Smooth muscle cell (in vitro differentiated cells): ENCODE data around the gene KRT14. TPM values are rescaled to one million over a fixed set of nuclear protein-coding genes. Genes with fewer than 3 reads are reported as not detected.
"Not testable (repeated sequence)": the region's sequence is repeated elsewhere in the genome, so short reads cannot be mapped to it uniquely, and the experiment has no call there.

Experiments used
- DNase-seq: peaks from one replicate; lab custom pipeline; 2025; ENCODE audit not compliant: unreplicated experiment; lab: John Stamatoyannopoulos, UW
- H2AFZ ChIP-seq: fragments of 200-600 bp; sonication (generic); 2 replicates; pipeline ENCODE4 v1.6.0; 2016; ENCODE audit warnings: antibody characterized with exemption, low read depth, mild to moderate bottlenecking
- H3F3A ChIP-seq: fragments of 200-600 bp; sonication (generic); 2 replicates; pipeline ENCODE4 v1.6.0; 2017; ENCODE audit warnings: antibody characterized with exemption, low read depth
- H3K27ac ChIP-seq: fragments of 200-600 bp; sonication (generic); 2 replicates; pipeline ENCODE4 v1.5.1; 2016; ENCODE audit warnings: low read depth, mild to moderate bottlenecking
- H3K27me3 ChIP-seq: fragments of 200-600 bp; sonication (generic); 2 replicates; pipeline ENCODE4 v1.6.1; 2016; ENCODE audit warnings: low read depth, mild to moderate bottlenecking
- H3K36me3 ChIP-seq: fragments of 200-600 bp; sonication (generic); 2 replicates; pipeline ENCODE4 v1.5.1; 2016; ENCODE audit warnings: low read depth
- H3K4me1 ChIP-seq: fragments of 200-600 bp; sonication (generic); 2 replicates; pipeline ENCODE4 v1.5.1; 2016; ENCODE audit warnings: low read depth
- H3K4me2 ChIP-seq: fragments of 200-600 bp; sonication (generic); 2 replicates; pipeline ENCODE4 v1.6.0; 2016; ENCODE audit warnings: mild to moderate bottlenecking
- H3K4me3 ChIP-seq: fragments of 200-600 bp; sonication (generic); 2 replicates; pipeline ENCODE4 v1.5.1; 2016; ENCODE audit warnings: mild to moderate bottlenecking
- H3K79me2 ChIP-seq: fragments of 200-600 bp; sonication (generic); 2 replicates; pipeline ENCODE4 v1.6.0; 2016; ENCODE audit warnings: low read depth, mild to moderate bottlenecking
- H3K9ac ChIP-seq: fragments of 200-600 bp; sonication (generic); 2 replicates; pipeline ENCODE4 v1.6.0; 2016; ENCODE audit warnings: low read depth
- H3K9me3 ChIP-seq: fragments of 200-600 bp; sonication (generic); replicated peaks from 2 replicates; pipeline ENCODE4 v1.5.1; 2016; ENCODE audit warnings: low read depth
- H4K20me1 ChIP-seq: fragments of 200-600 bp; sonication (generic); 2 replicates; pipeline ENCODE4 v1.6.0; 2016; ENCODE audit warnings: low read depth
- WGBS: methylation state at CpG from one replicate; pipeline ENCODE4 v1.1.7; 2016; ENCODE audit warnings: low lambda C conversion rate; 5-methylcytosine and 5-hydroxymethylcytosine counted together
- polyA plus RNA-seq: library from polyadenylated mRNA; unstranded; fragments of >200 nt; fragmentation: Nextera tagmentation; extraction: Ambion mirVana; gene quantifications from 2 replicates; pipeline ENCODE4 v1.2.1, GENCODE V29; 2016
- total RNA-seq: library from RNA; depleted of rRNA; stranded (reverse); fragments of >200 nt; gene quantifications from 2 replicates; pipeline ENCODE4 v1.2.3, GENCODE V29; 2014
- TF ChIP-seq, protein P1 (sequence below): fragments of 200-600 bp; sonication (generic); IDR thresholded peaks from 2 replicates; pipeline ENCODE4 v1.5.1; 2017; ENCODE audit warnings: borderline replicate concordance, mild to moderate bottlenecking, antibody characterized with exemption; ENCODE audit not compliant: insufficient read depth, poor library complexity, severe bottlenecking

Gene KRT14
- total and polyA plus RNA-seq, 2 experiments from 2014 or later, result 193 to 348 TPM

DNA sequence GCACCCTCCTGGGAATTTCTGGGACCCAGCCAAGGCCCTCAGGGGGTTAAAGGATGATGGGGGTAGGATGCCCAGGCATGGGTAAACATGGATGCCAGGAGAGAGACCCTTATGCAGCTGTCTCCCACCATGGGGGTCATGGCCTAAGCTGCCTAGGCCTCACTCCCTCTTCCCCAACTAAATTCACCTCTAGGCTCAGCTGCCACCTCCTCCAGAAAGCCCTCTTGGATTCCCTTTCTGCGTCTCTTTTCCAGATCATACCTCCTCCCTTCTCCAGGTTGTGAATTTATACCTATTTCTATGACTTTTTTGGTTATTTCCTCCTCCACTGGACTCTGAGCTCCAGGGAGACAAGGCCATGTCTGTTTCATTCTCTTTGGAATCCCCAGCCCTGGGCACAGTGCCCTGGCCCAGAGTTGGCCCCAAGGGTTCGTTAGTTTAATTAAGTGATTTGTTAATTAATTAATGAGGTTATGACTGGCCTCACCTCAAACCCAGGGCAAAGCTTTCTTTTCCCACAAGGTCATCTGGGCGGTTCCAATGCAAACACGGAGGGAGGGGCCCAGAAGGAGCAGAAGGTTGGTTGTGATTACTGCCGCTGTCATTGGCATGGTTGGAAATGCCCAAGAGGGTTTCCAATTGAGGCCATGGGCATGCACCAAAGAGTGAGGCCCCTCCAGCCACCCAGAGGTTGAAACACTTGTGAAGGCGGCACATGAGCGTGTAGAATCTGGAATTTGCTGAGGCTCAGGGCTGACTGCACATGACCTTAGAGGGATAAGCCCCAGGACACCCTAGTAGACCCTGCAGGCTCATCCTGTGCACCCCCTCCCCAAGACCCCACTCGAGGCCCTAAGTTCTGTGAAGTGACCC is 44.6 kb upstream of the KRT14 start:
- no peaks in the 10 kb centered on the region for H3F3A ChIP-seq
- H3K27ac ChIP-seq, result no peak overlapping the region
- no peak overlapping the region for H3K4me3 ChIP-seq
- H3K4me1 ChIP-seq, result no peaks in the 10 kb centered on the region
- WGBS, result 90% methylated on average over 8 of the region's 8 CpGs
- H3K4me2 ChIP-seq, result no peak overlapping the region
- no peaks in the 10 kb centered on the region for H3K9me3 ChIP-seq
- no peak for DNase-seq
- H3K79me2 ChIP-seq, result no peaks in the 10 kb centered on the region
- no peak overlapping the region for H3K9ac ChIP-seq
- H2AFZ ChIP-seq, result no peak overlapping the region
- no peaks in the 10 kb centered on the region for H4K20me1 ChIP-seq
- H3K36me3 ChIP-seq, result no peaks in the 10 kb centered on the region
- TF ChIP-seq, protein P1, sequence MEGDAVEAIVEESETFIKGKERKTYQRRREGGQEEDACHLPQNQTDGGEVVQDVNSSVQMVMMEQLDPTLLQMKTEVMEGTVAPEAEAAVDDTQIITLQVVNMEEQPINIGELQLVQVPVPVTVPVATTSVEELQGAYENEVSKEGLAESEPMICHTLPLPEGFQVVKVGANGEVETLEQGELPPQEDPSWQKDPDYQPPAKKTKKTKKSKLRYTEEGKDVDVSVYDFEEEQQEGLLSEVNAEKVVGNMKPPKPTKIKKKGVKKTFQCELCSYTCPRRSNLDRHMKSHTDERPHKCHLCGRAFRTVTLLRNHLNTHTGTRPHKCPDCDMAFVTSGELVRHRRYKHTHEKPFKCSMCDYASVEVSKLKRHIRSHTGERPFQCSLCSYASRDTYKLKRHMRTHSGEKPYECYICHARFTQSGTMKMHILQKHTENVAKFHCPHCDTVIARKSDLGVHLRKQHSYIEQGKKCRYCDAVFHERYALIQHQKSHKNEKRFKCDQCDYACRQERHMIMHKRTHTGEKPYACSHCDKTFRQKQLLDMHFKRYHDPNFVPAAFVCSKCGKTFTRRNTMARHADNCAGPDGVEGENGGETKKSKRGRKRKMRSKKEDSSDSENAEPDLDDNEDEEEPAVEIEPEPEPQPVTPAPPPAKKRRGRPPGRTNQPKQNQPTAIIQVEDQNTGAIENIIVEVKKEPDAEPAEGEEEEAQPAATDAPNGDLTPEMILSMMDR, result no peak
- no peaks in the 10 kb centered on the region for H3K27me3 ChIP-seq

DNA sequence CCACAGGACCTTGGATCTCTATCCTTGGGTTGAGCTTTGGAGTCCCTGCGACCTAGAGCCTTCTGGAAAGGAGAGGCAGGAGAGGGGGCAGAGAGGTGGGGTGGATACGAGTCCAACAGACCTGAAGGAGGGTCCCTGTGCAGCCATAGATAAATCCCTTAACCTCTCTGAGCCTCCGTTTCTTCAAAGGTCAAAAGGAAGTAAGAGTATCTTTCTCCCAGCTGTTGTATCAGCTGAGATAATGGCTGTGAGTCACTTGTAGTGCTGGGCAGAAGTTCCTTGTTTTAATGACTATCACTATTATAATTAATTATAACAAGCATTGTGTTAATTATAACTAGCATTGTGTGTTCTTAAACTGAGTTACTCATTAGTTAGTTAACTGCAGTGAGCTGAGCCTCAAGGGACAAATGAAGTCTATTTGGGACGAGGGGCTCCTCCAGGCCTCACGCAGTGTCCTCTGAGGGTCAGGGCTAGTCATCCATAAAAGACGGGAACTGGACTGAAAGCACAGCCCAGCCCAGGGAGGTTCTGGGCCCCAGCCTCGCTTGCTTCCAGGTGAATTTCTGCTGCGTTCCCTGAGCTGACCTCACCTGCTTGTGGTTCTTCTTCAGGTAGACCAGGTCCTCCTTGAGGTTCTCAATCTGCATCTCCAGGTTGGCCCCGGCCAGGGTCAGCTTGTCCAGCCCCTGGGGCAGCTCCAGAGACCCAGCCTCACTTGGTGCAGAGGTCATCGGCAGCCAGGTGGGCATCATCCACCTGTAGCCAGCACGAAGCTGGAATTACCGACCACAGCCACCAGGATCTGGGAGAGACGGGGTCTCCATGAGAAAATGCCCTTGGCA is 43.4 kb upstream of the KRT14 start:
- Histone ChIP-seq H3K27me3 (no peaks in the 10 kb centered on the region), H3K4me3 (no peak overlapping the region), H3F3A (no peaks in the 10 kb centered on the region), H3K79me2 (no peaks in the 10 kb centered on the region), H3K27ac (no peak overlapping the region), H2AFZ (no peak overlapping the region), H3K36me3 (no peaks in the 10 kb centered on the region), H3K9me3 (no peaks in the 10 kb centered on the region), H3K4me2 (no peak overlapping the region), H3K9ac (no peak overlapping the region), H4K20me1 (no peaks in the 10 kb centered on the region), H3K4me1 (no peaks in the 10 kb centered on the region)
- TF ChIP-seq, protein P1, result no peak
- 80% methylated on average over 13 of the region's 13 CpGs for WGBS
- no peak for DNase-seq

DNA sequence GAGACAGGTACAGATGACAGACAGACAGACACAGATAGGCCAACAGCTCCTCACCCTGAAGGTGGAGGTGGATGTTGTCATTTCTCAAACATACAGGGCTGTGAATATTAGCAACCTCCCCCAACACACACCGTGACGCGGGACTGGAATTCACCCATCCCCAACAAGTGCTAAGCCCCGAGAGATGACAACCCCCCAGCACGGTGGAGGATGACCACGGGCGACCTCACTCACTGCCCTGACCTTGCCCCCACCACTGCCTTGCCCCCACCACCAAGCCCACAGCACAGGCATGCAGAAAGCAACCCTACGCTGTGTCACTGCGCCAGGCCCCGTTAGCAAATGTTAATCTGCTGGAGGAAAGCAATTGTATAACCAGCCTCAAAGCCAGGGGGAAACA is 42.6 kb upstream of the KRT14 start:
- no peak for DNase-seq

DNA sequence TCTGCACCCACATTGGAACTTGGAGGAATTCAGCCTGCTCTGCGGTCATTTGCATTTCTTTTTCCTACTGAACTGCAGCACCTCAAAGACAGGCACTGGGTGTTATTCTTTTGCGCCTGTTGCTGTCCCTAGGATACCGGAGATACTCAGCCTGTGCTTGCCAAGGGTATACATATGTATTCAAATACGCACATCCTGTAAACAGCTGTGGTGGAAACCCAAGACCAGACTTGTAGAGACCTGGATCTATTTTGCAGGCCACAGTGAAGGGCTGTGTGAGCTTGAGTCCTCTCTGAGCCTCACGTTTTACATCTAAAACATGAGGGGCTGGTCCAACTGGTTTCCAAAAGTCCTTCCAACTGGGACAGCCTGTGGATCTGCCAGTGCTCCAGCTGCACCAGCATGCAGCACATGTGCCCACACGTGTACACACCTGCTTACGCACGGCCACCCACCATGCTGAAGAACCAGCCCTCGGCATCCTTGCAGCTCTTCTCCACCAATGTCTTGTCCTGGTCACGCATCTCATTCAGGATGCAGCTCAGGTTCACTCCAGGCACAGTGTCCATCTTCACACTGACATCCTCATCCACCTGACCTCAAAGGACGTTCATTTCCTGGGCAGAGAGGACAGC is 42.0 kb upstream of the KRT14 start:
- H3K9ac ChIP-seq, H2AFZ ChIP-seq, H4K20me1 ChIP-seq, H3K4me2 ChIP-seq, H3K27me3 ChIP-seq, H3F3A ChIP-seq, H3K36me3 ChIP-seq, H3K9me3 ChIP-seq, DNase-seq, H3K4me3 ChIP-seq, H3K27ac ChIP-seq, H3K4me1 ChIP-seq, H3K79me2 ChIP-seq: not testable (repeated sequence)
- WGBS, result 94% methylated on average over 11 of the region's 11 CpGs

More for the DNA sequence above, 42.6 kb upstream of the KRT14 start:
- no peaks in the 10 kb centered on the region for H3K36me3 ChIP-seq
- no peaks in the 10 kb centered on the region for H3K79me2 ChIP-seq
- no peaks in the 10 kb centered on the region for H3K4me1 ChIP-seq
- TF ChIP-seq, protein P1, result no peak
- no peak overlapping the region for H3K9ac ChIP-seq
- H2AFZ ChIP-seq, result no peak overlapping the region
- H4K20me1 ChIP-seq, result no peaks in the 10 kb centered on the region
- H3K9me3 ChIP-seq, result no peaks in the 10 kb centered on the region
- no peak overlapping the region for H3K4me3 ChIP-seq
- WGBS, result 83% methylated on average over 10 of the region's 10 CpGs
- no peak overlapping the region for H3K27ac ChIP-seq
- no peak overlapping the region for H3K4me2 ChIP-seq
- H3F3A ChIP-seq, result no peaks in the 10 kb centered on the region
- H3K27me3 ChIP-seq, result no peaks in the 10 kb centered on the region

DNA sequence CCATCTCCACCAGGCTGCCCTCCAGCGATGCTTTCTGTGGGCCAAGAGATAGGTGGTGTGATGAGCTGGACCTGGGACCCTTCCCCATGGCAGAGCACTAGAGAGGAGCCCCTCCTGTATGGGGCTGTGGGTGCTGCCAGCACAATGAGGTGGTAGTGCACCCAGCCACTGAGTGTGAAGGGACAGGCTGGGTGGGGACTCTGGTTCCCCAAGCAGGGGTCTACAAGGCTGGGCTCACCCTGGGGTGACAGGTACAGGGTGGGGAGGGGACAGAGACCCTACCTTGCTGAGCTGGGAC is 41.3 kb upstream of the KRT14 start:
- H2AFZ ChIP-seq, H4K20me1 ChIP-seq, H3K27ac ChIP-seq, H3K9ac ChIP-seq, H3K4me3 ChIP-seq, H3K27me3 ChIP-seq, H3K9me3 ChIP-seq, H3K4me2 ChIP-seq, DNase-seq, H3K79me2 ChIP-seq, H3K36me3 ChIP-seq, H3K4me1 ChIP-seq, H3F3A ChIP-seq: not testable (repeated sequence)
- 74% methylated on average over 1 of the region's 1 CpG for WGBS
